A375 (cell line): ENCODE data around the gene DIPK2B. TPM values are rescaled to one million over a fixed set of nuclear protein-coding genes. Genes with fewer than 3 reads are reported as not detected.

Experiments
- total RNA-seq: library from RNA; depleted of rRNA; stranded (reverse); fragments of >200 nt; shearing (Covaris generic); gene quantifications from 2 replicates; pipeline ENCODE4 v1.2.3, GENCODE V29; 2014; rRNA removed

Gene DIPK2B
- not detected in 2 replicates for total RNA-seq

GRCh38 chrX:45200741-45201234 lies at the start of gene DIPK2B:
DIPK2B (minus strand) TSS chrX:45200876; CDS start chrX:45200826, 50 bp downstream.

